OCI-LY3 (cell line): ENCODE measurements around the gene KRTAP5-1.

Experiments used
- H2AFZ ChIP-seq: fragments of 200-600, 300-600 bp; shearing (Covaris generic); 2 replicates; pipeline ENCODE4 v1.6.0; 2014; ENCODE audit warnings: antibody characterized with exemption, low read depth, low read length
- H3K27ac ChIP-seq: fragments of 200-600, 300-600 bp; sonication (generic); 2 replicates; pipeline ENCODE4 v1.5.1; 2014; ENCODE audit warnings: mild to moderate bottlenecking, low read length, moderate library complexity, mixed read lengths
- H3K27me3 ChIP-seq: fragments of 200-600, 300-600 bp; sonication (generic); 2 replicates; pipeline ENCODE4 v1.6.1; 2014; ENCODE audit warnings: low read depth, low read length, mixed read lengths
- H3K36me3 ChIP-seq: fragments of 200-600, 300-600 bp; sonication (generic); replicated peaks from 2 replicates; pipeline ENCODE3; 2014; ENCODE audit warnings: low read depth, low read length, mixed read lengths
- H3K4me1 ChIP-seq: fragments of 300-600, 200-600 bp; sonication (generic); 2 replicates; pipeline ENCODE4 v1.6.1; 2014; ENCODE audit warnings: low read length, mixed read lengths
- H3K4me2 ChIP-seq: fragments of 200-600, 300-600 bp; sonication (generic); 2 replicates; pipeline ENCODE4 v1.6.1; 2014; ENCODE audit warnings: low read length, mixed read lengths
- H3K4me3 ChIP-seq: fragments of 300-600, 200-600 bp; sonication (generic); 2 replicates; pipeline ENCODE4 v1.5.1; 2014; ENCODE audit warnings: antibody characterized with exemption, mild to moderate bottlenecking, low read length, moderate library complexity
- H3K79me2 ChIP-seq: fragments of 300-600, 200-600 bp; shearing (Covaris generic); 2 replicates; pipeline ENCODE4 v1.6.1; 2014; ENCODE audit warnings: mild to moderate bottlenecking, low read length, mixed read lengths
- H3K9ac ChIP-seq: fragments of 300-600, 200-600 bp; shearing (Covaris generic); 2 replicates; pipeline ENCODE4 v1.6.0; 2014; ENCODE audit warnings: mild to moderate bottlenecking, low read length, moderate library complexity
- H3K9me3 ChIP-seq: fragments of 200-600, 300-600 bp; shearing (Covaris generic); 2 replicates; pipeline ENCODE4 v1.6.1; 2014; ENCODE audit warnings: low read length, mixed read lengths; ENCODE audit not compliant: insufficient read depth
- H4K20me1 ChIP-seq: fragments of 200-600, 300-600 bp; sonication (generic); 2 replicates; pipeline ENCODE4 v1.6.1; 2016; ENCODE audit warnings: low read length, mixed read lengths; ENCODE audit not compliant: insufficient read depth
- CTCF ChIP-seq: fragments of 200-600, 300-600 bp; sonication (generic); IDR thresholded peaks from 2 replicates; pipeline ENCODE4 v1.5.1; 2014; ENCODE audit warnings: antibody characterized with exemption, low read length, low read depth
- EZH2phosphoT487 ChIP-seq: fragments of 200-600 bp; shearing (Covaris generic); IDR thresholded peaks from 2 replicates; pipeline ENCODE4 v1.6.1; 2018; ENCODE audit warnings: antibody characterized with exemption, mixed run types, low read depth

Gene KRTAP5-1

GRCh38 chr11:1557904-1558774 is 26.9 kb downstream of the KRTAP5-1 start:
- no peaks in the 10 kb centered on the region for H3K9me3 ChIP-seq
- H3K9ac ChIP-seq, result no peak overlapping the region
- H3K4me1 ChIP-seq, result peaks cover 14% of the 10 kb centered on the region
- TF ChIP-seq EZH2phosphoT487 (no peak), CTCF (no peak)
- no peak overlapping the region for H3K27ac ChIP-seq
- no peak overlapping the region for H2AFZ ChIP-seq
- no peaks in the 10 kb centered on the region for H3K79me2 ChIP-seq
- no peak overlapping the region for H3K4me2 ChIP-seq
- no peaks in the 10 kb centered on the region for H3K27me3 ChIP-seq
- no peaks in the 10 kb centered on the region for H4K20me1 ChIP-seq
- no peaks in the 10 kb centered on the region for H3K36me3 ChIP-seq
- H3K4me3 ChIP-seq, result 0 out of 2 replicates have a peak overlapping the region, but pooled peaks have one; percentile 11

- Histone ChIP-seq H3K9me3 (no peaks in the 10 kb centered on the region), H3K4me3 (no peak overlapping the region), H3K79me2 (no peaks in the 10 kb centered on the region), H3K27ac (no peak overlapping the region), H3K4me2 (no peak overlapping the region), H3K4me1 (peaks cover 14% of the 10 kb centered on the region), H2AFZ (no peak overlapping the region), H4K20me1 (no peaks in the 10 kb centered on the region), H3K36me3 (no peaks in the 10 kb centered on the region), H3K9ac (no peak overlapping the region), H3K27me3 (no peaks in the 10 kb centered on the region)
- TF ChIP-seq CTCF, result no peak
- no peak for TF ChIP-seq EZH2phosphoT487
Measured at GRCh38 chr11:1557051-1557884, 27.8 kb downstream of the KRTAP5-1 start.

GRCh38 chr11:1556278-1556902 is 28.7 kb downstream of the KRTAP5-1 start:
- Histone ChIP-seq H2AFZ (no peak overlapping the region), H3K4me3 (no peak overlapping the region), H3K36me3 (no peaks in the 10 kb centered on the region), H3K9ac (no peak overlapping the region), H3K4me1 (peaks cover 14% of the 10 kb centered on the region), H3K79me2 (no peaks in the 10 kb centered on the region), H3K27ac (no peak overlapping the region), H3K27me3 (no peaks in the 10 kb centered on the region), H3K4me2 (no peak overlapping the region), H4K20me1 (no peaks in the 10 kb centered on the region), H3K9me3 (no peaks in the 10 kb centered on the region)
- TF ChIP-seq EZH2phosphoT487 (no peak), CTCF (no peak)
